Measurements from ENCODE around the gene VIPR1. TPM values are rescaled to one million over a fixed set of nuclear protein-coding genes. Genes with fewer than 3 reads are reported as not detected.

VIPR1 gene
- total RNA-seq, 1 experiment from 2014 or later = 19.2 TPM

DNA sequence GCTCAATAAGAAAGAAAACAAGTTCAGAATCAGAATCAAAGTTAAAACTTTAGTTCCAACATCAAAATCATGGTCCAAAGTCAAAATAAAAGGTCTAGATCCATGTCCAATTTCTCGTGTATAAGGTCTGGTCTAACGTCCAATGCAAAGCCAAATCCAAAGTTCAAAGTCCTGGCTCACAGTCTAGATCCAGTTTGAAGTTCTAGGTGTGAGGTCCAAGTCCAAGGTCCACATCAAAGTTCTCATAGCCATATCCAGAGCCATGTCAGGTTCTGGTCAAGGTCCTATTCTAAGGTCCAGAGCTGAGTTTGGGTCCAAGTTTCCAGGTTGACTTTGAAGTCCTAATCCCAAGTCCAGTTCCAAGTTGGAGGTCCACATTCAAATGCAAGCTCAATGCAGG is 40.7 kb upstream of the VIPR1 start:
- CTCF ChIA-PET = no interaction called here
- Mint-ChIP-seq H3K27me3 (ENCODE audit: unreplicated experiment) (no peaks in the 10 kb centered on the region), H3K36me3 (ENCODE audit: insufficient read depth, unreplicated experiment) (no peaks in the 10 kb centered on the region), H3K4me1 (ENCODE audit: low read depth, unreplicated experiment) (no peaks in the 10 kb centered on the region), H3K27ac (ENCODE audit: unreplicated experiment) (no peak overlapping the region), H3K9me3 (ENCODE audit: low read depth, unreplicated experiment) (peaks cover 4% of the 10 kb centered on the region), H3K4me3 (ENCODE audit: low read depth, unreplicated experiment) (no peak overlapping the region)
- DNase-seq = no peak
- BruUV-seq (replicated peaks) = no TSS peak
- intact Hi-C loops (cut with micrococcal nuclease; ENCODE audit: unreplicated experiment) = no loop called here
- TF ChIP-seq, protein P1, sequence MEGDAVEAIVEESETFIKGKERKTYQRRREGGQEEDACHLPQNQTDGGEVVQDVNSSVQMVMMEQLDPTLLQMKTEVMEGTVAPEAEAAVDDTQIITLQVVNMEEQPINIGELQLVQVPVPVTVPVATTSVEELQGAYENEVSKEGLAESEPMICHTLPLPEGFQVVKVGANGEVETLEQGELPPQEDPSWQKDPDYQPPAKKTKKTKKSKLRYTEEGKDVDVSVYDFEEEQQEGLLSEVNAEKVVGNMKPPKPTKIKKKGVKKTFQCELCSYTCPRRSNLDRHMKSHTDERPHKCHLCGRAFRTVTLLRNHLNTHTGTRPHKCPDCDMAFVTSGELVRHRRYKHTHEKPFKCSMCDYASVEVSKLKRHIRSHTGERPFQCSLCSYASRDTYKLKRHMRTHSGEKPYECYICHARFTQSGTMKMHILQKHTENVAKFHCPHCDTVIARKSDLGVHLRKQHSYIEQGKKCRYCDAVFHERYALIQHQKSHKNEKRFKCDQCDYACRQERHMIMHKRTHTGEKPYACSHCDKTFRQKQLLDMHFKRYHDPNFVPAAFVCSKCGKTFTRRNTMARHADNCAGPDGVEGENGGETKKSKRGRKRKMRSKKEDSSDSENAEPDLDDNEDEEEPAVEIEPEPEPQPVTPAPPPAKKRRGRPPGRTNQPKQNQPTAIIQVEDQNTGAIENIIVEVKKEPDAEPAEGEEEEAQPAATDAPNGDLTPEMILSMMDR (IDR thresholded peaks at IDR 0.05; ENCODE audit: unreplicated experiment) = no peak

DNA sequence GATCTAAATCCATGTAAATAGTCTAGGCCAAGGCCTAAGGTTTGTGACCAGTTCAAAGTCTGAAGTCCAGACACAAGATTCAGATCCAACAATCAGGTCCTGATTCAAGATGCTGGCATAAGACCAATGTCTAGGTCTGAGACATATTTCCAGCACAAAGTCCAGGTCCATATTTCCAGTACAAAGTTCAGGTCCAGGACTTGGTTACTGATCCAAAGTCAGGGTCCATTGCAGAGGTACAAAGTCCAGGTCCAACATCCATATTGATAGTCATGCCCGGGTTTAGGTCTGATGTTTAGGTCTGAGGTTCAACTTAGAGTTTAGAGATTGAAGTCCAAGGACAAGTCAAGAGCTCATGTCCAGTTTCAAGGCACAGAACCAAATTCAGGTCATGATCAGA is 39.4 kb upstream of the VIPR1 start:
- BruUV-seq (replicated peaks) = no TSS peak
- Mint-ChIP-seq H3K27ac (ENCODE audit: unreplicated experiment) (no peak overlapping the region), H3K4me3 (ENCODE audit: low read depth, unreplicated experiment) (no peak overlapping the region), H3K27me3 (ENCODE audit: unreplicated experiment) (no peaks in the 10 kb centered on the region), H3K9me3 (ENCODE audit: low read depth, unreplicated experiment) (peaks cover 4% of the 10 kb centered on the region), H3K4me1 (ENCODE audit: low read depth, unreplicated experiment) (no peaks in the 10 kb centered on the region), H3K36me3 (ENCODE audit: insufficient read depth, unreplicated experiment) (no peaks in the 10 kb centered on the region)
- CTCF ChIA-PET = interaction anchor here (0.6 kb wide), 1 partner anchor 907 kb away, joined by 3 read pairs; no protein-coding TSS in a partner anchor
- no peak for DNase-seq
- TF ChIP-seq, protein P1 (IDR thresholded peaks at IDR 0.05; ENCODE audit: unreplicated experiment) = no peak
- intact Hi-C loops (cut with micrococcal nuclease; ENCODE audit: unreplicated experiment) = no loop called here

DNA sequence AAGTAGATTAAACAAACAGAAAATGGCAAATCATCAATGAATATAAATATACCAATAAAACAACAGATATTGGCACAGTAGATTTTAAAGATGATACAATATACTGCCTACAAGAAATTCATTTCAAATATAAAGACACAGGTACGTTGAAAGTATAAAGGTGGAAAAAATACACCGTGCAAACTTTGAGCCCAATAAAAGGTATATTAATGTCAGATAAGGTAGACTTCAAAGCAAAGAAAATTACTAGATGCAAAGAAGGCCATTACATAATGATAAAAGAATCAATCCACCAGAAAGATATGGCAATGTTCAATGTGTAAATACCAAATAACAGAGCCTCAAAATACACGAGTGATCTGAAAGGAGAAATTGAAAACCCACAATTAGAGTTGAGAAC is 34.3 kb upstream of the VIPR1 start:
- H3K4me3 Mint-ChIP-seq (ENCODE audit: low read depth, unreplicated experiment) = no peak overlapping the region
- CTCF ChIA-PET = no interaction called here
- peaks cover 5% of the 10 kb centered on the region for H3K4me1 Mint-ChIP-seq (ENCODE audit: low read depth, unreplicated experiment)
- no peaks in the 10 kb centered on the region for H3K27me3 Mint-ChIP-seq (ENCODE audit: unreplicated experiment)
- H3K9me3 Mint-ChIP-seq (ENCODE audit: low read depth, unreplicated experiment) = peaks cover 4% of the 10 kb centered on the region
- BruUV-seq (replicated peaks) = no TSS peak
- TF ChIP-seq, protein P1 (IDR thresholded peaks at IDR 0.05; ENCODE audit: unreplicated experiment) = no peak
- H3K27ac Mint-ChIP-seq (ENCODE audit: unreplicated experiment) = no peak overlapping the region
- H3K36me3 Mint-ChIP-seq (ENCODE audit: insufficient read depth, unreplicated experiment) = no peaks in the 10 kb centered on the region
- DNase-seq = no peak
- intact Hi-C loops (cut with micrococcal nuclease; ENCODE audit: unreplicated experiment) = no loop called here

DNA sequence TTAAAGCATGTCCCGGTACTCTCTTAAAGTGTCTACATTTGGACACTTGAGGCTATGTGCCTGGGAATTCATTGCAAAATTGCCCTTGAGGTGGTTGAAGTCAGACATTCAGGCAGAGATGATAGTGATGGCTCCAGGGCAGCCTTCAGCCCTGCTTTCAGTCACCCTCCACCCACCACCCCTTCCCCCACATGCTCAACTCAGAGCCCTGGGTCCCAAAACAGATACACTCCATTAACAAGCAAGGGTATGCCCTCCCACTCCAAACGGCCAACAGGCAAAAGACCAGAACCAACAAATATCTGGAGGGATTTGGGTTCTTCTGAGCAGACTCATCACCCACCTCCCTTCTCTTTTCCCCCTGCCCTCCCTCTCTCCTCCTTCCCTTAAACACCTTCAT is 29.9 kb upstream of the VIPR1 start:
- Mint-ChIP-seq H3K4me1 (ENCODE audit: low read depth, unreplicated experiment) (peaks cover 47% of the 10 kb centered on the region), H3K4me3 (ENCODE audit: low read depth, unreplicated experiment) (no peak overlapping the region), H3K27me3 (ENCODE audit: unreplicated experiment) (no peaks in the 10 kb centered on the region), H3K27ac (ENCODE audit: unreplicated experiment) (no peak overlapping the region), H3K9me3 (ENCODE audit: low read depth, unreplicated experiment) (no peaks in the 10 kb centered on the region), H3K36me3 (ENCODE audit: insufficient read depth, unreplicated experiment) (no peaks in the 10 kb centered on the region)
- no peak for DNase-seq
- CTCF ChIA-PET = interaction anchor here (0.5 to 1.6 kb wide), 2 partner anchors 30 to 35 kb away, joined by 3 to 4 read pairs; partner anchors contain the start of gene VIPR1
- BruUV-seq (replicated peaks) = no TSS peak
- intact Hi-C loops (cut with micrococcal nuclease; ENCODE audit: unreplicated experiment) = loop anchor here (5.0 kb wide), 1 partner anchor 35 kb away; no protein-coding TSS in a partner anchor
- TF ChIP-seq, protein P1 (IDR thresholded peaks at IDR 0.05; ENCODE audit: unreplicated experiment) = no peak
